ENCODE measurements around the gene FRMPD4. TPM values are rescaled to one million over a fixed set of nuclear protein-coding genes. Genes with fewer than 3 reads are reported as not detected.

The FRMPD4 gene
- total RNA-seq, 1 donor from 2014 or later = 0.07 TPM

DNA sequence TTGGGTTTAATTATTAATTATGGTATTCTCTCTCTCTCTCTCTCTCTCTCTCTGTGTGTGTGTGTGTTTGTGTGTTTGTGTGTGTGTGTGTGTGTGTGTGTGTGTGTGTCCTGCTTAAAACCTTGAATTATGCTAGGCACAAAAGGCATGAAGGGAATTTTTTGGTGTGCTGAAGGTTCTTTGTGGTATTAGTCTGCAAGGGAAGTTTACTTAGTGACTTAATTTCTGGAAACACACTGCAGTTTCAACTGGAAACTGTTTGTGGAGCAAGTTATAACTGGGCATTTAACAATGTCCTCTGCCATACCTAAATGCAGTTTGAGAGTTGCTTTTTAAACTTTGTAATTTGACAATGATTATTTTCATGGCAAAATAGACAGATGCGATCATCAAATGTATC lies 111.7 kb downstream of the FRMPD4 start:
- TF ChIP-seq, protein P1, sequence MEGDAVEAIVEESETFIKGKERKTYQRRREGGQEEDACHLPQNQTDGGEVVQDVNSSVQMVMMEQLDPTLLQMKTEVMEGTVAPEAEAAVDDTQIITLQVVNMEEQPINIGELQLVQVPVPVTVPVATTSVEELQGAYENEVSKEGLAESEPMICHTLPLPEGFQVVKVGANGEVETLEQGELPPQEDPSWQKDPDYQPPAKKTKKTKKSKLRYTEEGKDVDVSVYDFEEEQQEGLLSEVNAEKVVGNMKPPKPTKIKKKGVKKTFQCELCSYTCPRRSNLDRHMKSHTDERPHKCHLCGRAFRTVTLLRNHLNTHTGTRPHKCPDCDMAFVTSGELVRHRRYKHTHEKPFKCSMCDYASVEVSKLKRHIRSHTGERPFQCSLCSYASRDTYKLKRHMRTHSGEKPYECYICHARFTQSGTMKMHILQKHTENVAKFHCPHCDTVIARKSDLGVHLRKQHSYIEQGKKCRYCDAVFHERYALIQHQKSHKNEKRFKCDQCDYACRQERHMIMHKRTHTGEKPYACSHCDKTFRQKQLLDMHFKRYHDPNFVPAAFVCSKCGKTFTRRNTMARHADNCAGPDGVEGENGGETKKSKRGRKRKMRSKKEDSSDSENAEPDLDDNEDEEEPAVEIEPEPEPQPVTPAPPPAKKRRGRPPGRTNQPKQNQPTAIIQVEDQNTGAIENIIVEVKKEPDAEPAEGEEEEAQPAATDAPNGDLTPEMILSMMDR (conservative IDR thresholded peaks at IDR 0.05) = no peak
- no peak overlapping the region for H3K27ac Mint-ChIP-seq (ENCODE audit: unreplicated experiment)
- no peaks in the 10 kb centered on the region for H3K4me1 Mint-ChIP-seq
- H3K4me3 Mint-ChIP-seq = no peak overlapping the region
- no peak for DNase-seq (ENCODE audit: low read depth, low spot score)
- H3K27me3 Mint-ChIP-seq (ENCODE audit: low read depth) = no peaks in the 10 kb centered on the region
- H3K36me3 Mint-ChIP-seq (ENCODE audit: low read depth) = no peaks in the 10 kb centered on the region
- H3K9me3 Mint-ChIP-seq = no peaks in the 10 kb centered on the region

DNA sequence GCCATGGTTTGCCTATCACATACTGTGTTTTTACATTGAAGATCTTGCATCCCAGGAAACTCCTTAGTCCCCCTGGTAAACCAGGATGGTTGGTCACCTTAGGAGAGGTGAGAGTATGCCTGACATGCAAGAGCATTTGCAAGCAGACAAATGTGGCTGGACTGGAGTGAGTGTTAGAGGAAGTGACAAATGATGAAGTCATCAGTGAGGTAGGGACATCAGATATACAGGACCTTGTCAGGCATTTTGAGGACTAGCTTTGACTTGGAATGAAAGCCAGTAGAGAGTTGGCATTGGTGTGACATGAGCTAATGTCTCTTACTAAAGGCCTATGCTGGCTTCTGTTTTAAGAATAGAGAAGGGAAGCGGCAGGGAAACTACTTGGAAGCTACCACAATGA lies 124.9 kb downstream of the FRMPD4 start:
- Mint-ChIP-seq H3K27me3 (ENCODE audit: low read depth) (peaks cover 2% of the 10 kb centered on the region), H3K27ac (ENCODE audit: unreplicated experiment) (no peak overlapping the region), H3K4me3 (no peak overlapping the region), H3K9me3 (peaks cover 6% of the 10 kb centered on the region), H3K4me1 (no peaks in the 10 kb centered on the region), H3K36me3 (ENCODE audit: low read depth) (no peaks in the 10 kb centered on the region)
- TF ChIP-seq, protein P1 (conservative IDR thresholded peaks at IDR 0.05) = no peak
- no peak for DNase-seq (ENCODE audit: low read depth, low spot score)

DNA sequence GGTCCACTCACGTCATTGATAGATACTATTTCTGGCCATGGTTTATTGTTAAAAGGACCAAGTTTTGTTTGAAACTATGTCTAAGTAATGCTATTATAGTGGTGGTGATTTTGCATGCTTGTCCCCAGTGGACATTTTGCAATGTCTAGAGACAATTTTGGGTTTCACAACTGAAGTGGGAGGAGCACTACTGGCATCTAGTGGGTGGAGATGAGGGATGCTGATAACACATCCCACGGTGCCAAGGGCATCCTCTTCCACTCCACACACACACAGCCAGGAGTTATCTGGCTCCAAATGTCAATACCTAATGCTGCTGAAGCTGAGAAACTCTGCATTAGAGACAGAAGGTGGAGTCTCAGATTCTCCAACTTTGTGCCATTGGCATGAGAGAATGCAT lies 131.2 kb downstream of the FRMPD4 start:
- Mint-ChIP-seq H3K4me1 (no peaks in the 10 kb centered on the region), H3K4me3 (no peak overlapping the region), H3K36me3 (ENCODE audit: low read depth) (no peaks in the 10 kb centered on the region), H3K9me3 (peaks cover 2% of the 10 kb centered on the region), H3K27me3 (ENCODE audit: low read depth) (peaks cover 2% of the 10 kb centered on the region), H3K27ac (ENCODE audit: unreplicated experiment) (no peak overlapping the region)
- TF ChIP-seq, protein P1 (conservative IDR thresholded peaks at IDR 0.05) = no peak
- no peak for DNase-seq (ENCODE audit: low read depth, low spot score)

DNA sequence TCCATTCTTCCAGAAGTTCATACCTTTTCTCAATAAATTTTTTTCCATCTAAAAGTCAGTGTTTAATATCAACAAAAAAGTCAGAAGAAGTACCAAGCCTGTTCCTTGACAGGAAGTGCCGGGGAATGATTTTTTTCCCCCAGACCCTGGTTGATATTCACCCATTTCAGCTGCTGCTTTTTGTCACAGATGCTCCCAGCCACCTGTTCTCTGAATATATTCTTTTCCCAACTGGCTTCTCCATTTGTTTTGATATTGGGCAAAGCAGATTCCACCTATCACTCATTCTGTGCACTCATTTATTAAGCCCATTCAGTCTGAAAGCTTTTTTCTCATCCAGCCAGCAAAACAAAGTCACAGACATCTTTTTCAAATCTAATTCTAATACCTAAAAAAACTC lies 139.9 kb downstream of the FRMPD4 start:
- H3K9me3 Mint-ChIP-seq = peaks cover 4% of the 10 kb centered on the region
- no peak overlapping the region for H3K27ac Mint-ChIP-seq (ENCODE audit: unreplicated experiment)
- peaks cover 4% of the 10 kb centered on the region for H3K36me3 Mint-ChIP-seq (ENCODE audit: low read depth)
- H3K4me3 Mint-ChIP-seq = no peak overlapping the region
- H3K4me1 Mint-ChIP-seq = no peaks in the 10 kb centered on the region
- no peak for DNase-seq (ENCODE audit: low read depth, low spot score)
- H3K27me3 Mint-ChIP-seq (ENCODE audit: low read depth) = no peaks in the 10 kb centered on the region
- TF ChIP-seq, protein P1 (conservative IDR thresholded peaks at IDR 0.05) = no peak

DNA sequence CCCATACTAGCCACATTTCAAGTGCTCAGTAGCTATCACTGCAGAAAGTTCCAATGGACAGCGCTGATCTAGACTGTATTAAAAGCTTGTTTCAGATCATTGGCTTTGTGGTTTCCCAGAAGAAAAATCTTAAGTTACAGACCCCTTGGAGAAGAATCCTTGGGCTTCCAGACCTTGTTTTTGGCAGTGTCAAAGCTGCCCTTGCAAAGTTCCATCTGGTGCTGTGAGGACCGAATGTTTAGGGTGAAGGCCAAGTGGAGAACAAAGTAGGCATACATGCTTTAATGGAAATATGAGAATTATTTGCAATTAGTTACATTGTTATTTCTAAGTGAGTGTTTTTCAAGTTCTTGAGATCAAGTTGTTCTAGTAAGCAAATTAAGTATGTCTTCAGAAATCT lies 144.7 kb downstream of the FRMPD4 start:
- Mint-ChIP-seq H3K27me3 (ENCODE audit: low read depth) (no peaks in the 10 kb centered on the region), H3K4me1 (no peaks in the 10 kb centered on the region), H3K9me3 (peaks cover 2% of the 10 kb centered on the region), H3K36me3 (ENCODE audit: low read depth) (no peaks in the 10 kb centered on the region), H3K4me3 (no peak overlapping the region), H3K27ac (ENCODE audit: unreplicated experiment) (no peak overlapping the region)
- DNase-seq (ENCODE audit: low read depth, low spot score) = no peak
- TF ChIP-seq, protein P1 (conservative IDR thresholded peaks at IDR 0.05) = no peak
